Body of pancreas (tissue), 4 donors: ENCODE measurements around the gene CARNS1. TPM values are rescaled to one million over a fixed set of nuclear protein-coding genes. Genes with fewer than 3 reads are reported as not detected.

Source experiments
- ATAC-seq: fragments of 150-250 bp; one replicate; pipeline ENCODE4 v1.9.1; 2016
- DNase-seq, 4 donors: peaks; one replicate each; pipeline ENCODE4 v3.0.0-alpha.2; 2019
- H3K27ac ChIP-seq, 4 donors: fragments of 200-600 bp; sonication (generic); 1 replicate in 3 of 4; 2 replicates in 1 of 4; pipeline versions ENCODE4 v1.5.1 to v1.6.1; 2016 to 2019; ENCODE audit warnings: mild to moderate bottlenecking in 1 of 4, mixed read lengths in 1 of 4, moderate library complexity in 1 of 4
- H3K27me3 ChIP-seq, 2 donors: fragments of 200-600 bp; sonication (generic); one replicate each; pipeline ENCODE4 v1.6.0; 2016; ENCODE audit warnings: mild to moderate bottlenecking in 1 of 2
- H3K36me3 ChIP-seq, 2 donors: fragments of 200-600 bp; sonication (generic); replicated peaks in 1 of 2; 2 replicates each; pipeline ENCODE4 v1.5.1; 2016; ENCODE audit warnings: low read depth in 2 of 2; ENCODE audit not compliant: insufficient read depth in 1 of 2
- H3K4me1 ChIP-seq: fragments of 200-600 bp; sonication (generic); one replicate; pipeline ENCODE4 v1.6.0; 2016
- H3K4me3 ChIP-seq, 2 donors: fragments of 200-600 bp; sonication (generic); 1 replicate in 1 of 2; 2 replicates in 1 of 2; pipeline ENCODE4 v1.5.1; 2016 to 2019
- H3K9me3 ChIP-seq, 3 donors: fragments of 200-600 bp; sonication (generic); 1 replicate in 2 of 3; 2 replicates in 1 of 3; pipeline ENCODE4 v1.5.1; 2016
- CTCF ChIP-seq, 7 experiments: fragments of 450-650 bp in 4 of 7; fragments of 200-600 bp in 3 of 7; sonication (generic) in 3 of 7; IDR thresholded peaks; one replicate each; pipeline ENCODE4 v1.5.1; 2016 to 2019; ENCODE audit warnings: antibody characterized with exemption in 7 of 7
- POLR2A ChIP-seq, 3 donors: fragments of 450-650 bp; IDR thresholded peaks; one replicate each; pipeline ENCODE4 v1.6.1; 2016; ENCODE audit warnings: antibody characterized with exemption in 3 of 3, mild to moderate bottlenecking in 2 of 3
- WGBS, 2 donors: methylation state at CpG; one replicate each; pipeline ENCODE4 v1.1.5; 2017; 5-methylcytosine and 5-hydroxymethylcytosine counted together
- intact Hi-C: fragments of 100-400 bp; cut with DNase I; formaldehyde crosslinking; loops from one replicate; pipeline ENCODE4 v1.15.1; 2023
- total RNA-seq, 2 donors: library from RNA; depleted of rRNA; stranded (reverse); fragments of >200 nt; gene quantifications; one replicate each; pipeline ENCODE4 v1.1.0, GENCODE V29; 2016

CARNS1 gene
- total RNA-seq, 2 donors from 2014 or later, result 2.1 to 2.6 TPM

DNA sequence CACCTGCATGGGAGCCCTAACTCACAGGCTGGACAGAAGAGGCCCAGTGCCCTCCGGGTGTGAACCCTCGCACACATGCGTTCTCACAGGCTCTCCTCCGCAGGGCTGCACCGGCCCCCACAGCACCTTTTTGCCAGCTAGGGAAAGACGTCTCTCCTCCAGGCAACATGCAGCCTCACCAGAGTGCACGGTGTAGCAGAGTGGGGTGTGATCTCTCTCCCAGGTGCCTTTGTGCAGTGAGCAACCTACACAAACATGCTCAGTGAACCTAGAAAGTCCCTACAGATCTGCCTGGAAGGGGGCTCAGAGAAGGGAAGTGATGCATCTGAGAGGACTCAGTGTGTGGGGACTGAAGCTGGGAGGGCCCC is 3.7 kb upstream of the CARNS1 start:
- no peak for DNase-seq
- TF ChIP-seq CTCF (IDR thresholded peaks at IDR 0.05) (no peak), POLR2A (IDR thresholded peaks at IDR 0.05) (no peak)
- no peak overlapping the region for H3K27ac ChIP-seq
- peaks cover 33% of the 10 kb centered on the region for H3K4me1 ChIP-seq
- no peaks in the 10 kb centered on the region for H3K9me3 ChIP-seq
- no peak for ATAC-seq
- no peak overlapping the region for H3K4me3 ChIP-seq
- intact Hi-C loops, result no loop called here
- H3K27me3 ChIP-seq, result no peaks in the 10 kb centered on the region
- WGBS, 2 donors, result 32 to 46% methylated on average over 7 of the region's 7 CpGs
- H3K36me3 ChIP-seq, result no peaks in the 10 kb centered on the region

- H3K4me1 ChIP-seq, result peaks cover 40% of the 10 kb centered on the region
- H3K27ac ChIP-seq, result no peak overlapping the region
- H3K36me3 ChIP-seq, result no peaks in the 10 kb centered on the region
- no peak for TF ChIP-seq CTCF (IDR thresholded peaks at IDR 0.05)
- intact Hi-C loops, result no loop called here
- H3K9me3 ChIP-seq, result no peaks in the 10 kb centered on the region
- ATAC-seq, result no peak
- DNase-seq, result no peak
- H3K27me3 ChIP-seq, result no peaks in the 10 kb centered on the region
- WGBS, 2 donors, result 39 to 46% methylated on average over 3 to 9 of the region's 9 CpGs
- no peak overlapping the region for H3K4me3 ChIP-seq
Measured at GRCh38 chr11:67412495-67413179, 2.8 kb upstream of the CARNS1 start.

DNA sequence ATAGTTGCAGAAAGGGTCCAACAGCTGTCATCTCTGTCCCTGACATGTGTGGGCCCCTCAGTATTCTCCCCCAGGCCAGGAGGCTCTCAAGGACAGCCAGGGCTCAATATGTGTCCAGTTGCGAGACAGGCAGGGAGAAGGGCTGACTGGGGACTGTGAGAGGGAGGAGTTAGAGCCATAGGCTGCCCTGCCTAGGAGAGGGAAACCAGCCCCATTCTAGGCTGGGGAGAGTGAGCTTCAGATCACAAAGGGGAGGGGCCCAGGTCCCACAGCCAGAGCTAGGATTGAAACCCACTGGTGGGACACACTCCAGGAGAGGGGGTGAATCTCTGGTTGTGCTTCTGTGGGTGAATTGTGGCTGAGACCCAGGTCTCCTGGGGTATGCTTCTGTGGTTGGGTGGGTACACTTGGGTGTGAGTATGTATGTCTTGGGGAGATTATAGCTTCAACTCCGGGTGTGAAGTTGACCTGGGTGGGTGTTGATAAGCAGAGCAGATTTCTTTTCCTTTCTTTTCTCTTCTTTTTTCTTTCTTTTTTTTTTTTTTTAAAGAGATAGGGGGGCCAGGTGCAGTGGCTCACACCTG is 2.1 kb upstream of the CARNS1 start:
- 18 to 37% methylated on average over 2 of the region's 2 CpGs for WGBS, 2 donors

DNA sequence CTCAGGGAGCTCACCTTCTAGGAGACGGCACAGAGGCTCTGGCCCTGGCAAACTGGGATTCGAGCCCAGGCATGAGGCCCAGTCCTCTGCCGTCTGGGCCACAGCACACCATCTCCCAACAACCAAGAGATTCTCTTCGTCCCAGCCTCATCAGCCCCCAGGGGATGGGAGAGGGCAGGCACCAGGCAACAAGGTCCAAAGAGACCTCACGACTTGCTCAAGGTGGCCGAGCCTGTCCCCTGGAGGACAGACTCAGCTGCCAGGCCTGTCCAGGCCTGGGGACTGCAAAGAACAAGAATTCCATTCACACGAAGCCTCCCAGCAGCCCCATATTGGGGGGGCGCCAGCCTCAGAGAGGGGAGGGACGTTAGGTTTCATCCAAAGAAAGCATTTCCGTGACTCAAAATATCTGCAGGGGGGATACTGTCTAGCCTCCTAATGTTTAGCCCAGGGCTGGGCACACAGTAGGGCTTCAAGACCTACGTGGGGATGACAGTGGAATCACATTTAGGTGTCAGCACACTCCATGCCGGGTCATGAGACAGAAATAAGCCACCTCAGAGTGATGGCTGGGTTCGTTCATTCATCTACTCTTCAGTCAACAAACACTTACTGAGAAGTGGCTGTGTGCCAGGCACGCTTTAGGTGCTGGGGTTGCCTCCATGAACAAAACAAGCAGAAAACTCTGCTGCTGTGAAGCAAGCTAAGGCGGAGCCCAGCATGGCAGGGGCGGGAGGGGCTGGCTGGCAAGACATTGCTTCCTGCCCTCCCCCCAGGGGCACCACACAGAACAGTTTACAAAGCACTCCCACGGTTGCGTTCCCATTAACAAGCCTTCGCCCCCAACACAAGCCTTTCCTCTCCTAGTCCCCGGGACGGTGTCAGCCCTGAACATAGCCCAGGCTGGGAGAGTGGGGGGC is 1.2 kb downstream of the CARNS1 start:
- H3K9me3 ChIP-seq, result no peaks in the 10 kb centered on the region
- WGBS, 2 donors, result 56 to 59% methylated on average over 13 to 21 of the region's 21 CpGs
- ATAC-seq (no peak), DNase-seq (peak in 3 of 4 donors; percentile 46 to 71 (median 52))
- no peak for TF ChIP-seq CTCF (IDR thresholded peaks at IDR 0.05)
- TF ChIP-seq POLR2A (IDR thresholded peaks at IDR 0.05), result no peak
- no peak overlapping the region for H3K27ac ChIP-seq
- no peaks in the 10 kb centered on the region for H3K36me3 ChIP-seq
- intact Hi-C loops, result no loop called here
- peaks cover 66% of the 10 kb centered on the region for H3K4me1 ChIP-seq
- no peak overlapping the region for H3K4me3 ChIP-seq
- H3K27me3 ChIP-seq, result no peaks in the 10 kb centered on the region

More for the DNA sequence above, 2.1 kb upstream of the CARNS1 start:
- H3K27me3 ChIP-seq, result no peaks in the 10 kb centered on the region
- no peak for ATAC-seq
- peaks cover 48% of the 10 kb centered on the region for H3K4me1 ChIP-seq
- no peak for TF ChIP-seq POLR2A (IDR thresholded peaks at IDR 0.05)
- TF ChIP-seq CTCF (IDR thresholded peaks at IDR 0.05), result no peak
- no peak overlapping the region for H3K4me3 ChIP-seq
- no peaks in the 10 kb centered on the region for H3K9me3 ChIP-seq
- intact Hi-C loops, result no loop called here
- no peaks in the 10 kb centered on the region for H3K36me3 ChIP-seq
- H3K27ac ChIP-seq, result no peak overlapping the region
- no peak for DNase-seq
